DMS 273 treated with DMSO at 0.1 percent for 48 hours (cell line): Measurements from ENCODE around the gene RAD1.

ENCODE experiments used
- DNase-seq: peaks from one replicate; lab custom pipeline; 2025; lab: John Stamatoyannopoulos, UW

Gene RAD1

GRCh38 chr5:34915856-34916192 is 520 bp upstream of the RAD1 start:
- DNase-seq, result no peak

GRCh38 chr5:34914671-34915138 is 599 bp downstream of the RAD1 start:
- DNase-seq, result no peak

GRCh38 chr5:34913072-34913471 is 2.2 kb downstream of the RAD1 start:
- no peak for DNase-seq

GRCh38 chr5:34905564-34905963 is 9.7 kb downstream of the RAD1 start:
- no peak for DNase-seq

GRCh38 chr5:34903260-34903659 is 12.0 kb downstream of the RAD1 start:
- no peak for DNase-seq

- DNase-seq, result no peak
Measured at GRCh38 chr5:34900652-34901051, 14.7 kb downstream of the RAD1 start.

- no peak for DNase-seq
Measured at GRCh38 chr5:34899066-34899465, 16.2 kb downstream of the RAD1 start.

- peak; percentile 37 for DNase-seq
Measured at GRCh38 chr5:34898258-34898895, 16.9 kb downstream of the RAD1 start.

GRCh38 chr5:34897646-34898045 is 17.7 kb downstream of the RAD1 start:
- DNase-seq, result no peak

GRCh38 chr5:34895641-34896419 is 19.5 kb downstream of the RAD1 start:
- no peak for DNase-seq

- no peak for DNase-seq
Measured at GRCh38 chr5:34894716-34895115, 20.6 kb downstream of the RAD1 start.

GRCh38 chr5:34892414-34892813 is 22.9 kb downstream of the RAD1 start:
- DNase-seq, result no peak

GRCh38 chr5:34891981-34892380 is 23.3 kb downstream of the RAD1 start:
- no peak for DNase-seq

GRCh38 chr5:34889394-34889793 is 25.9 kb downstream of the RAD1 start:
- DNase-seq, result no peak

- DNase-seq, result no peak
Measured at GRCh38 chr5:34886392-34887119, 28.7 kb downstream of the RAD1 start.

GRCh38 chr5:34881246-34881645 is 34.1 kb downstream of the RAD1 start:
- no peak for DNase-seq

GRCh38 chr5:34876275-34876674 is 39.0 kb downstream of the RAD1 start:
- no peak for DNase-seq

- no peak for DNase-seq
Measured at GRCh38 chr5:34870382-34870781, 44.9 kb downstream of the RAD1 start.

GRCh38 chr5:34869256-34869655 is 46.0 kb downstream of the RAD1 start:
- no peak for DNase-seq

GRCh38 chr5:34868791-34869190 is 46.5 kb downstream of the RAD1 start:
- no peak for DNase-seq

GRCh38 chr5:34867660-34868059 is 47.6 kb downstream of the RAD1 start:
- no peak for DNase-seq

GRCh38 chr5:34866989-34867471 is 48.3 kb downstream of the RAD1 start:
- no peak for DNase-seq

- DNase-seq, result no peak
Measured at GRCh38 chr5:34865091-34865490, 50.2 kb downstream of the RAD1 start.
